SJCRH30 (cell line): ENCODE measurements around the gene COL27A1. TPM values are rescaled to one million over a fixed set of nuclear protein-coding genes. Genes with fewer than 3 reads are reported as not detected.

ENCODE experiments used
- DNase-seq, 2 experiments: peaks; one replicate each; pipeline ENCODE4 v3.0.0-alpha.2; 2015 to 2020
- H3K27ac ChIP-seq: fragments of 250-450 bp; sonication (Bioruptor Pico); 2 replicates; pipeline ENCODE4 v1.5.1; 2020; ENCODE audit warnings: mild to moderate bottlenecking, moderate library complexity
- H3K27me3 ChIP-seq: fragments of 250-450 bp; sonication (Bioruptor Pico); 2 replicates; pipeline ENCODE4 v1.5.1; 2020; ENCODE audit warnings: mild to moderate bottlenecking, moderate library complexity
- H3K36me3 ChIP-seq: fragments of 250-450 bp; sonication (Bioruptor Pico); 2 replicates; pipeline ENCODE4 v1.5.1; 2020; ENCODE audit warnings: mild to moderate bottlenecking, moderate library complexity
- H3K4me1 ChIP-seq: fragments of 250-450 bp; sonication (Bioruptor Pico); 2 replicates; pipeline ENCODE4 v1.5.1; 2020; ENCODE audit warnings: mild to moderate bottlenecking, moderate library complexity
- H3K4me3 ChIP-seq: fragments of 250-450 bp; sonication (Bioruptor Pico); 2 replicates; pipeline ENCODE4 v1.5.1; 2020; ENCODE audit warnings: mild to moderate bottlenecking, moderate library complexity
- H3K9me3 ChIP-seq: fragments of 250-450 bp; sonication (Bioruptor Pico); replicated peaks from 2 replicates; pipeline ENCODE4 v1.5.1; 2020; ENCODE audit warnings: mild to moderate bottlenecking, moderate library complexity
- total RNA-seq: library from RNA; depleted of rRNA; stranded (reverse); fragments of >200 nt; shearing (Covaris generic); gene quantifications from 2 replicates; pipeline ENCODE4 v1.2.3, GENCODE V29; 2014

COL27A1 gene
- total RNA-seq, 1 experiment from 2014 or later, result 18.6 TPM

- H3K9me3 ChIP-seq, result no peaks in the 10 kb centered on the region
- H3K27me3 ChIP-seq, result no peaks in the 10 kb centered on the region
- peaks cover 14% of the 10 kb centered on the region for H3K4me1 ChIP-seq
- peaks cover 23% of the 10 kb centered on the region for H3K36me3 ChIP-seq
- no peak overlapping the region for H3K27ac ChIP-seq
- DNase-seq, result no peak
- H3K4me3 ChIP-seq, result no peak overlapping the region
These were observed 10.8 kb downstream of the COL27A1 start for GRCh38 chr9:114166103-114166470.

- DNase-seq, result no peak
- H3K36me3 ChIP-seq, result peaks cover 26% of the 10 kb centered on the region
- no peak overlapping the region for H3K27ac ChIP-seq
- H3K4me1 ChIP-seq, result peaks cover 14% of the 10 kb centered on the region
- no peaks in the 10 kb centered on the region for H3K9me3 ChIP-seq
- no peaks in the 10 kb centered on the region for H3K27me3 ChIP-seq
- no peak overlapping the region for H3K4me3 ChIP-seq
These were observed 11.6 kb downstream of the COL27A1 start for GRCh38 chr9:114166614-114167572.

- H3K27me3 ChIP-seq, result no peaks in the 10 kb centered on the region
- no peak overlapping the region for H3K4me3 ChIP-seq
- H3K36me3 ChIP-seq, result peaks cover 26% of the 10 kb centered on the region
- no peak overlapping the region for H3K27ac ChIP-seq
- no peaks in the 10 kb centered on the region for H3K9me3 ChIP-seq
- no peak for DNase-seq
- H3K4me1 ChIP-seq, result peaks cover 11% of the 10 kb centered on the region
These were observed 12.3 kb downstream of the COL27A1 start for GRCh38 chr9:114167591-114168091.

GRCh38 chr9:114168281-114169028 is 13.1 kb downstream of the COL27A1 start:
- Histone ChIP-seq H3K4me1 (peaks cover 5% of the 10 kb centered on the region), H3K27me3 (no peaks in the 10 kb centered on the region), H3K27ac (no peak overlapping the region), H3K4me3 (no peak overlapping the region), H3K36me3 (peaks cover 26% of the 10 kb centered on the region), H3K9me3 (no peaks in the 10 kb centered on the region)
- no peak for DNase-seq

- no peak for DNase-seq
- H3K36me3 ChIP-seq, result peaks cover 26% of the 10 kb centered on the region
- no peaks in the 10 kb centered on the region; the same call in 1 of the 2 replicates for H3K4me1 ChIP-seq
- no peaks in the 10 kb centered on the region for H3K9me3 ChIP-seq
- H3K27me3 ChIP-seq, result no peaks in the 10 kb centered on the region
- H3K4me3 ChIP-seq, result no peak overlapping the region
- H3K27ac ChIP-seq, result no peak overlapping the region
These were observed 14.0 kb downstream of the COL27A1 start for GRCh38 chr9:114169029-114169951.

GRCh38 chr9:114169952-114170770 is 14.8 kb downstream of the COL27A1 start:
- no peak overlapping the region for H3K27ac ChIP-seq
- no peak for DNase-seq
- peaks cover 26% of the 10 kb centered on the region for H3K36me3 ChIP-seq
- H3K27me3 ChIP-seq, result no peaks in the 10 kb centered on the region
- no peak overlapping the region for H3K4me3 ChIP-seq
- H3K9me3 ChIP-seq, result no peaks in the 10 kb centered on the region
- peaks cover 6% of the 10 kb centered on the region; the same call in 1 of the 2 replicates for H3K4me1 ChIP-seq

GRCh38 chr9:114170771-114171461 is 15.6 kb downstream of the COL27A1 start:
- DNase-seq, result no peak
- Histone ChIP-seq H3K9me3 (no peaks in the 10 kb centered on the region), H3K4me1 (peaks cover 12% of the 10 kb centered on the region; the same call in 1 of the 2 replicates), H3K4me3 (no peak overlapping the region), H3K27ac (no peak overlapping the region), H3K36me3 (peaks cover 19% of the 10 kb centered on the region), H3K27me3 (no peaks in the 10 kb centered on the region)

- Histone ChIP-seq H3K27me3 (no peaks in the 10 kb centered on the region), H3K9me3 (no peaks in the 10 kb centered on the region), H3K36me3 (peaks cover 18% of the 10 kb centered on the region; the same call in 1 of the 2 replicates), H3K4me1 (peaks cover 15% of the 10 kb centered on the region; the same call in 1 of the 2 replicates), H3K4me3 (no peak overlapping the region), H3K27ac (no peak overlapping the region)
- no peak for DNase-seq
These were observed 16.2 kb downstream of the COL27A1 start for GRCh38 chr9:114171500-114171899.

GRCh38 chr9:114172981-114173833 is 17.9 kb downstream of the COL27A1 start:
- Histone ChIP-seq H3K27me3 (no peaks in the 10 kb centered on the region), H3K27ac (no peak overlapping the region), H3K4me1 (peaks cover 28% of the 10 kb centered on the region), H3K9me3 (no peaks in the 10 kb centered on the region), H3K36me3 (peaks cover 14% of the 10 kb centered on the region; the same call in 1 of the 2 replicates), H3K4me3 (no peak overlapping the region)
- no peak for DNase-seq

GRCh38 chr9:114174557-114174875 is 19.2 kb downstream of the COL27A1 start:
- DNase-seq, result no peak
- H3K27ac ChIP-seq, result no peak overlapping the region
- H3K4me1 ChIP-seq, result peaks cover 28% of the 10 kb centered on the region
- H3K36me3 ChIP-seq, result peaks cover 12% of the 10 kb centered on the region; the same call in 1 of the 2 replicates
- no peaks in the 10 kb centered on the region for H3K27me3 ChIP-seq
- H3K4me3 ChIP-seq, result no peak overlapping the region
- H3K9me3 ChIP-seq, result no peaks in the 10 kb centered on the region

GRCh38 chr9:114174876-114175771 is 19.8 kb downstream of the COL27A1 start:
- Histone ChIP-seq H3K36me3 (peaks cover 7% of the 10 kb centered on the region; the same call in 1 of the 2 replicates), H3K4me1 (peaks cover 28% of the 10 kb centered on the region), H3K9me3 (no peaks in the 10 kb centered on the region), H3K27ac (peak overlapping the region; percentile 76), H3K27me3 (no peaks in the 10 kb centered on the region), H3K4me3 (peak overlapping the region; percentile 32)
- peak; percentile 62 to 71 for DNase-seq
